Gastroesophageal sphincter (tissue), 3 donors: Measurements from ENCODE around the gene DDX46.

Source experiments
- EP300 ChIP-seq: sonication (generic); formaldehyde crosslinking; IDR thresholded peaks from one replicate; pipeline ENCODE4 v1.6.1; 2017; ENCODE audit warnings: antibody characterized with exemption, mild to moderate bottlenecking
- POLR2A ChIP-seq, 2 donors: fragments of 450-650 bp; IDR thresholded peaks; one replicate each; pipeline ENCODE4 v1.6.1; 2017; ENCODE audit warnings: antibody characterized with exemption in 2 of 2, mild to moderate bottlenecking in 2 of 2, moderate library complexity in 1 of 2
- POLR2AphosphoS5 ChIP-seq: sonication (generic); formaldehyde crosslinking; IDR thresholded peaks from one replicate; pipeline ENCODE4 v1.6.1; 2017; ENCODE audit warnings: antibody characterized with exemption
- TF ChIP-seq, protein P1 (sequence below), 4 experiments: fragments of 200-600 bp in 2 of 4; fragments of 450-650 bp in 2 of 4; sonication (generic) in 1 of 4; IDR thresholded peaks; one replicate each; pipeline ENCODE4 v1.5.1; 2017 to 2019; ENCODE audit warnings: antibody characterized with exemption in 4 of 4, mild to moderate bottlenecking in 2 of 4, moderate library complexity in 2 of 4

DNA sequence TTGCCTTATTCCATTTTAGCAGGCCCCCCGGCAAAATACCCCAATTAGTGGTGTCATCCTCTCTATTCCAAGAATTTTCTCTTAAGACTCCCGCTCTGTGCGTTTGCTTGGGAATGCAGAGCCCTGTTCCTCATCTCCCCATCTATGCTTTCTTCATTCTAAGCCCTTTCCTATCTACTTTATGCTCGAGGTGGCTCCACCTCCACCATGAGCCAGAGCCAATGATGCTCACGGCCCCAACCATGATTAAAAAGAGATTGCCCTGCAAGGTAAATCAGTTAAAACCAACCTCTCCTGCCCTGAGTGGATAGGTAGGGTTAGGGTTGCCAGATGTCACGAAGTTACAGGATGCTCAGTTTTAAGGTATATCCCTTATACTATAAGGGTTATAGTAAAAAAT lies 114.9 kb downstream of the DDX46 start:
- TF ChIP-seq POLR2A (IDR thresholded peaks at IDR 0.05) (no peak), POLR2AphosphoS5 (no peak), EP300 (no peak)
- TF ChIP-seq, protein P1, sequence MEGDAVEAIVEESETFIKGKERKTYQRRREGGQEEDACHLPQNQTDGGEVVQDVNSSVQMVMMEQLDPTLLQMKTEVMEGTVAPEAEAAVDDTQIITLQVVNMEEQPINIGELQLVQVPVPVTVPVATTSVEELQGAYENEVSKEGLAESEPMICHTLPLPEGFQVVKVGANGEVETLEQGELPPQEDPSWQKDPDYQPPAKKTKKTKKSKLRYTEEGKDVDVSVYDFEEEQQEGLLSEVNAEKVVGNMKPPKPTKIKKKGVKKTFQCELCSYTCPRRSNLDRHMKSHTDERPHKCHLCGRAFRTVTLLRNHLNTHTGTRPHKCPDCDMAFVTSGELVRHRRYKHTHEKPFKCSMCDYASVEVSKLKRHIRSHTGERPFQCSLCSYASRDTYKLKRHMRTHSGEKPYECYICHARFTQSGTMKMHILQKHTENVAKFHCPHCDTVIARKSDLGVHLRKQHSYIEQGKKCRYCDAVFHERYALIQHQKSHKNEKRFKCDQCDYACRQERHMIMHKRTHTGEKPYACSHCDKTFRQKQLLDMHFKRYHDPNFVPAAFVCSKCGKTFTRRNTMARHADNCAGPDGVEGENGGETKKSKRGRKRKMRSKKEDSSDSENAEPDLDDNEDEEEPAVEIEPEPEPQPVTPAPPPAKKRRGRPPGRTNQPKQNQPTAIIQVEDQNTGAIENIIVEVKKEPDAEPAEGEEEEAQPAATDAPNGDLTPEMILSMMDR (IDR thresholded peaks at IDR 0.05), result no peak
